Activated B cell treated with CpG ODN at 0.5 μM for 24 hours (primary cell): ENCODE measurements around the gene TSPAN9. TPM values are rescaled to one million over a fixed set of nuclear protein-coding genes. Genes with fewer than 3 reads are reported as not detected.

Source experiments
- ATAC-seq: fragments of 200-7000 bp; cut with Tn5 transposase; one replicate; pipeline ENCODE4 v1.10.0; 2021; ENCODE audit warnings: low read depth, mild to moderate bottlenecking, moderate library complexity
- CTCF ChIA-PET: fragments of 350-600 bp; sonication (Branson Sonifier 250); formaldehyde crosslinking; loops from one replicate; lab custom pipeline; 2021; ENCODE audit warnings: antibody characterized with exemption; lab: Charles Lee
- POLR2A ChIA-PET: fragments of 350-600 bp; sonication (Branson Sonifier 250); formaldehyde crosslinking; loops from one replicate; lab custom pipeline; 2021; ENCODE audit warnings: antibody characterized with exemption; lab: Charles Lee
- DNase-seq: peaks from one replicate; pipeline ENCODE4 v3.0.0; 2022
- H3K27ac Mint-ChIP-seq: one replicate; pipeline ENCODE4 v1.8.0; 2020; ENCODE audit warnings: mixed read lengths
- H3K27me3 Mint-ChIP-seq: one replicate; pipeline ENCODE4 v1.8.0; 2021; ENCODE audit warnings: mixed read lengths
- H3K36me3 Mint-ChIP-seq: one replicate; pipeline ENCODE4 v1.8.0; 2021; ENCODE audit warnings: low read depth, mixed read lengths
- H3K4me1 Mint-ChIP-seq: one replicate; pipeline ENCODE4 v1.8.0; 2021; ENCODE audit warnings: mixed read lengths
- H3K4me3 Mint-ChIP-seq: one replicate; pipeline ENCODE4 v1.8.0; 2020; ENCODE audit warnings: mild to moderate bottlenecking, mixed read lengths
- H3K9me3 Mint-ChIP-seq: one replicate; pipeline ENCODE4 v1.8.0; 2020; ENCODE audit warnings: mixed read lengths
- CTCF ChIP-seq: fragments of 200-600 bp; IDR thresholded peaks from one replicate; pipeline ENCODE4 v1.8.0; 2022; ENCODE audit warnings: antibody characterized with exemption, mild to moderate bottlenecking
- intact Hi-C: fragments of 100-400 bp; cut with micrococcal nuclease; formaldehyde crosslinking; loops from one replicate; pipeline ENCODE4 v1.15.1; 2024
- total RNA-seq: library from RNA; stranded (reverse); gene quantifications from 2 replicates; pipeline ENCODE4 v1.2.3, GENCODE V29; 2022

TSPAN9 gene
- total RNA-seq, 1 donor from 2014 or later, result 0.20 TPM

GRCh38 chr12:3032770-3033538 is 44.2 kb upstream of the TSPAN9 start:
- no peaks in the 10 kb centered on the region for H3K27me3 Mint-ChIP-seq
- no peaks in the 10 kb centered on the region for H3K36me3 Mint-ChIP-seq
- intact Hi-C loops, result loop anchor here (10.0 kb wide), 1 partner anchor 338 kb away; no protein-coding TSS in a partner anchor
- H3K4me1 Mint-ChIP-seq, result no peaks in the 10 kb centered on the region
- CTCF ChIA-PET, result interaction anchor here (0.6 to 1.9 kb wide), 3 partner anchors 9 to 187 kb away, joined by 3 to 10 read pairs (median 3); no protein-coding TSS in a partner anchor
- H3K9me3 Mint-ChIP-seq, result no peaks in the 10 kb centered on the region
- POLR2A ChIA-PET, result interaction anchor here (0.6 kb wide), 1 partner anchor 1048 kb away, joined by 4 read pairs; no protein-coding TSS in a partner anchor
- no peak for DNase-seq
- ATAC-seq, result no peak
- TF ChIP-seq CTCF, result no peak
- H3K27ac Mint-ChIP-seq, result no peak overlapping the region
- H3K4me3 Mint-ChIP-seq, result no peak overlapping the region

GRCh38 chr12:3033539-3033867 is 43.7 kb upstream of the TSPAN9 start:
- CTCF ChIA-PET, result interaction anchor here (0.6 to 1.9 kb wide), 3 partner anchors 8 to 188 kb away, joined by 3 to 10 read pairs (median 3); no protein-coding TSS in a partner anchor
- ATAC-seq (no peak), DNase-seq (no peak)
- POLR2A ChIA-PET, result interaction anchor here (0.6 kb wide), 1 partner anchor 1049 kb away, joined by 4 read pairs; no protein-coding TSS in a partner anchor
- no peaks in the 10 kb centered on the region for H3K4me1 Mint-ChIP-seq
- no peak overlapping the region for H3K27ac Mint-ChIP-seq
- H3K36me3 Mint-ChIP-seq, result no peaks in the 10 kb centered on the region
- H3K9me3 Mint-ChIP-seq, result no peaks in the 10 kb centered on the region
- intact Hi-C loops, result loop anchor here (10.0 kb wide), 1 partner anchor 339 kb away; no protein-coding TSS in a partner anchor
- no peaks in the 10 kb centered on the region for H3K27me3 Mint-ChIP-seq
- TF ChIP-seq CTCF, result no peak
- no peak overlapping the region for H3K4me3 Mint-ChIP-seq

- ChIA-PET POLR2A (no interaction called here), CTCF (interaction anchor here (1.1 to 1.9 kb wide), 2 partner anchors 189 to 241 kb away, joined by 3 to 10 read pairs; no protein-coding TSS in a partner anchor)
- H3K4me3 Mint-ChIP-seq, result no peak overlapping the region
- H3K4me1 Mint-ChIP-seq, result no peaks in the 10 kb centered on the region
- no peaks in the 10 kb centered on the region for H3K27me3 Mint-ChIP-seq
- H3K27ac Mint-ChIP-seq, result no peak overlapping the region
- TF ChIP-seq CTCF, result no peak
- intact Hi-C loops, result loop anchor here (1.0 to 10.0 kb wide), 2 partner anchors 188 to 339 kb away; no protein-coding TSS in a partner anchor
- H3K36me3 Mint-ChIP-seq, result no peaks in the 10 kb centered on the region
- ATAC-seq (peak; percentile 82), DNase-seq (no peak)
- no peaks in the 10 kb centered on the region for H3K9me3 Mint-ChIP-seq
Measured at GRCh38 chr12:3034067-3034750, 43.0 kb upstream of the TSPAN9 start.

- no peaks in the 10 kb centered on the region for H3K9me3 Mint-ChIP-seq
- intact Hi-C loops, result loop anchor here (10.0 kb wide), 1 partner anchor 340 kb away; no protein-coding TSS in a partner anchor
- TF ChIP-seq CTCF, result no peak
Measured at GRCh38 chr12:3035171-3035570, 42.0 kb upstream of the TSPAN9 start.

More at GRCh38 chr12:3035171-3035570, 42.0 kb upstream of the TSPAN9 start:
- no peak overlapping the region for H3K27ac Mint-ChIP-seq
- POLR2A ChIA-PET, result no interaction called here
- ATAC-seq (no peak), DNase-seq (no peak)
- H3K4me3 Mint-ChIP-seq, result no peak overlapping the region
- no peaks in the 10 kb centered on the region for H3K4me1 Mint-ChIP-seq
- H3K36me3 Mint-ChIP-seq, result no peaks in the 10 kb centered on the region
- no peaks in the 10 kb centered on the region for H3K27me3 Mint-ChIP-seq
- CTCF ChIA-PET, result interaction anchor here (1.1 to 1.9 kb wide), 2 partner anchors 189 to 240 kb away, joined by 3 to 10 read pairs; no protein-coding TSS in a partner anchor
